Stimulated activated naive CD8-positive, alpha-beta T cell treated with anti-CD3 and anti-CD28 coated beads, Interleukin-15, Interleukin-2, amounts not matched to agents 100 ng/mL and 50 ng/mL, for 24 hours (primary cell): ENCODE data around the gene CDH23.

Experiments used
- H3K27ac Mint-ChIP-seq: one replicate; pipeline ENCODE4 v1.8.0; 2021; ENCODE audit warnings: mild to moderate bottlenecking, mixed read lengths
- H3K27me3 Mint-ChIP-seq: one replicate; pipeline ENCODE4 v1.8.0; 2021; ENCODE audit warnings: mixed read lengths
- H3K36me3 Mint-ChIP-seq: one replicate; pipeline ENCODE4 v1.8.0; 2021; ENCODE audit warnings: low read depth, mixed read lengths
- H3K4me1 Mint-ChIP-seq: one replicate; pipeline ENCODE4 v1.8.0; 2021; ENCODE audit warnings: low read depth, mixed read lengths
- H3K4me3 Mint-ChIP-seq: one replicate; pipeline ENCODE4 v1.8.0; 2021; ENCODE audit warnings: mild to moderate bottlenecking, mixed read lengths
- H3K9me3 Mint-ChIP-seq: one replicate; pipeline ENCODE4 v1.8.0; 2021; ENCODE audit warnings: mixed read lengths

Gene CDH23

DNA sequence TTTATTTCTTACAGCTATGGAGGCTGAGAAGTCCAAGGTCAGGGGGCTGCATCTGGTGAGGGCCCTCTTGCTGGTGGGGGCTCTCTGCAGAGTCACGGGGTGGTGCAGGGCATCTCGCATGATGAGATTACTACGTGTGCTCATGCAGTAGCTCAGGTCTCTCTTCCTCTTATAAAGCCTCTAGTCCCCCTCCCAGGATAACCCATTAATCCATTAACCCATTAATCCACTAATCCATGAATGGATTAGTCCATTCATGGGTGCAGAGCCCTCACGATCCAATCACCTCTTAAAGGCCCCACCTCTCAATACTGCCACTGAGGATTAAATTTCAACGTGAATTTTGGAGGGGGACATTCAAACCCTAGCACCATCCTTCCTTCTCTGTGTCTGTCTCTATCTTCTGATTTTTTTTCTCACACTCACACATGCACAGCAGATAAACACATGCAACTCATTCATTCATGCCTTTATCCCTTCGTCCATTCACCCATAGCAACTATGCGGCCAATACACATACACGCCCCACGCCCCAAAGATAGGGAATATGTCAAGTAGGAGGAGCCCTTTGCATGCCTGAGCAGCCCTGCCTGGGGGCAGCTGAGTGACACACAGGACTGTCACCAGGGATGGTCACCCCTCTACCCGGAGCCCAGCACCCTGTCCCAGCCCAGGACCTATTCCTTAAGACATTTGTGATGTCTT, 236.3 kb downstream of the CDH23 start:
- H3K27me3 Mint-ChIP-seq: no peaks in the 10 kb centered on the region
- no peak overlapping the region for H3K27ac Mint-ChIP-seq
- peaks cover 3% of the 10 kb centered on the region for H3K4me1 Mint-ChIP-seq
- H3K9me3 Mint-ChIP-seq: no peaks in the 10 kb centered on the region
- H3K4me3 Mint-ChIP-seq: no peak overlapping the region
- H3K36me3 Mint-ChIP-seq: no peaks in the 10 kb centered on the region

DNA sequence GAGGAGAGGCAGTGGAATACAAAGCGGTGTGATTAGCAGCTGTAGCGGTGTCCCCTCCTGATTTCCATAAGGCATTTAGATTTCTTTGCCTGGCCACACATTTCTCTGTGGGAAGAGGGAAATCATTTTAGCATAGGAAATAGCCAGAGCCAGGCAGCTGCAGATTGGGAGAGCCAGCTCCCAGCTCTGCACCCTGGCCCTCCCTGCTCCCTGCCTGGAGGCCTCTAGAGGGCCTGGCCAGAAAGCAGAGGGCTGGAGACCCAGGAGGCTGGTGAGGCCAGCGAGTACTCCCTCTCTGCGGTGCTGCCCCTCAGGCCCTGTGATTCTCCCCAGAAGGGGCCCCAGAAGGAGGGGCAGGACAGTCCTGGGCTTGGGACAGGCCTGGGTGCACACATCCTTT, 237.2 kb downstream of the CDH23 start:
- Mint-ChIP-seq H3K36me3 (no peaks in the 10 kb centered on the region), H3K27ac (no peak overlapping the region), H3K27me3 (no peaks in the 10 kb centered on the region)

DNA sequence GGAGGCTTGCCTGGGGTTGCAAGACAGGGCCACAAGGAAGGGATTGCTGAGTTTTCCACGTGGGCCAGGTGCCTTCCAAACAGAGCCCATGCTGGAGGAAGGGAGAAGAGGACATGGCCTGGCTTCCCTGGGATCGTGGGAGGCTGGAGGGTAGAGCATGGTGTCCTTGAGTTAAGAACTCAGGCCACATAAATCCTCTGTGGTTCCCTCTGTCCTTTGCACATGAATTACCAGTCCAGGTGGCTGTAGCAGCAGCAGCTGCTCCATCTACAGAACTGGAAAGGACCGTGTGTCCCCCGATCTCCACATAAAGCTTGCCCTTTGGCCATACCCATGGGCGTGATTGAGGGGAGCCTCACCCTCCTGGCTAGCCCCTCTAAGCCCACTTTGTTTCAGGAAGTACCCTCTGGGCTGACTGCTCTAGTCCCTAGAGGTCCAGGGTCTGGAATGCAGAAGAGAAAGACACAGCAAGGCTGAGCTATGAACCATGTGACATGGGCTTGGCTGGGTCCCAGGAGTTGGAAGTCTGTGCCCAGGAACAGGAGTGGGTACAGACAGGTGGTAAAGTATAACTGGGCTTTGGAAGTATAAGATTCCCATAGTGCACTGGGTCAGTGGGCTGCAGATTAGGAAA, 237.9 kb downstream of the CDH23 start:
- Mint-ChIP-seq H3K9me3 (no peaks in the 10 kb centered on the region), H3K36me3 (no peaks in the 10 kb centered on the region), H3K27ac (no peak overlapping the region), H3K27me3 (no peaks in the 10 kb centered on the region), H3K4me1 (peaks cover 4% of the 10 kb centered on the region), H3K4me3 (no peak overlapping the region)

More for the DNA sequence above, 237.2 kb downstream of the CDH23 start:
- peaks cover 4% of the 10 kb centered on the region for H3K4me1 Mint-ChIP-seq
- H3K9me3 Mint-ChIP-seq: no peaks in the 10 kb centered on the region
- H3K4me3 Mint-ChIP-seq: no peak overlapping the region

DNA sequence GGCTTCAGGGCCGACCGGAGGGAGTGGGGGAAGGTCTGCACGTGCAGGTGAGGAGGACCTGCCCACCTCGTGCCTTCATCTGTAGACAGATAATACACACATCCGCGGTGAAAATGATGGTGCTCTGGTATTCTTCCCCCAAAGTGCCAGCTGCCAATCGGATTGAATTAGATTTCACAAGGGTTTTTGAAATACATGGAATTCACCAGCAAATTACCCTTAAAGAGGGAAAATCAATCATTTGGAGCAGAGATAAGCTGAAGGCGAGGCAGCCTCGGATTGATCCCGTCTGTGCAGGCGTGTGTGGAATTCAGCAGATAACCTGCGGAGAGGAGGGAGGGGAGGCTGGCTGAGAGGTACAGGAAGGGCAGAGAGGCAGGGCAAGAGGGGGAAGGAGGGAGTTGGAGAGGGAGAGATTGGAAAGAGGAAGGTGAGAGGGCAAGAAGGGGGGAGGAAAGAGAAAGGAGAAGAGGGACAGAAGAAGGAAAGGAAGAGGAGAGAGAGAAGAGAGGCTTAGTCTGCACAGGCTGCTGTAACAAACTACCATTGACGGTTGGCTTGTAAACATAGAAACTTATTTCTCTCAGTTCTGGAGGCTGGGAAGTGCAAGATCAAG, 238.6 kb downstream of the CDH23 start:
- Mint-ChIP-seq H3K27ac (no peak overlapping the region), H3K9me3 (no peaks in the 10 kb centered on the region), H3K4me3 (no peak overlapping the region)

DNA sequence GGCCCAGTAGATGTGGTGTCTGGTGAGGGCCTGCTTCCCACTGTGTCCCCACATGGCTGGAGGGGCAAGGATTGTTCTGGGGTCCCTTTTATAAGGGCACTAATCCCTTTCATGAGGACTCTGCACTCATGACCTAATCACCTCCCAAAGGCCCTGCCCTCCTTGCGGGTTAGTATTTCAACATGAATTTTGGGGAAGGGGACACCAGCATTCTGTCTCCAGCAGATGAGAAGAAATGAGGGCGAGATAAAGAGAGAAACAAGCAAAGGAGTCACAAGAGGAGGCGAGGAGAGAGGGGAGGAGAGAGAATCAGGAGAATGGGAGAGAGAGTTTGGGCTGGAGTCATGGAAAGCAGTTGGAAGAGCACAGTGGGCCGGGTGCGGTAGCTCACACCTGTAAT, 239.1 kb downstream of the CDH23 start:
- H3K27ac Mint-ChIP-seq: peak overlapping the region; percentile 19
- H3K4me3 Mint-ChIP-seq: no peak overlapping the region
- H3K9me3 Mint-ChIP-seq: no peaks in the 10 kb centered on the region
- no peaks in the 10 kb centered on the region for H3K36me3 Mint-ChIP-seq
- no peaks in the 10 kb centered on the region for H3K27me3 Mint-ChIP-seq
- H3K4me1 Mint-ChIP-seq: peaks cover 4% of the 10 kb centered on the region

More for the DNA sequence above, 238.6 kb downstream of the CDH23 start:
- Mint-ChIP-seq H3K27me3 (no peaks in the 10 kb centered on the region), H3K4me1 (peaks cover 4% of the 10 kb centered on the region), H3K36me3 (no peaks in the 10 kb centered on the region)

DNA sequence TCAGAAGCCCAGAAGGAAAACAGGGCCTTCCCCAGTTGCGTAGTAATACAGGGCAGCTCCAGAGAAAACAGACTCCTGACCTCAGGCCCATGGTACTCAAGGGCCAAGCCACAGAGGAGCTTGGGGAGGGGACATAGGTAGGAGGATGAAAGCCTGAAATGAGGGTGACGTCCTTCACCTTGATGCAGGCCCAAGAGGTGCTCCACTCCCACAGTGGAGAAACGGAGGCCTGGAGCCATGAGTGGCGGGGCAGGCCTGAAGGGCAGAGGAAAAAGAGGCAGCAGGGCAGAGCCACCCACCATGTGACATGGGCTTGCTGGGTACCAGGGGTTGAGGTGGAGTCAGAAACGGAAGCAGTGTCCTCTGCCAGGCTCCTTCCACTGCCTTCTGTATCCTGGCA, 239.9 kb downstream of the CDH23 start:
- Mint-ChIP-seq H3K9me3 (no peaks in the 10 kb centered on the region), H3K27ac (no peak overlapping the region), H3K4me3 (no peak overlapping the region), H3K36me3 (no peaks in the 10 kb centered on the region), H3K4me1 (peaks cover 4% of the 10 kb centered on the region), H3K27me3 (no peaks in the 10 kb centered on the region)

DNA sequence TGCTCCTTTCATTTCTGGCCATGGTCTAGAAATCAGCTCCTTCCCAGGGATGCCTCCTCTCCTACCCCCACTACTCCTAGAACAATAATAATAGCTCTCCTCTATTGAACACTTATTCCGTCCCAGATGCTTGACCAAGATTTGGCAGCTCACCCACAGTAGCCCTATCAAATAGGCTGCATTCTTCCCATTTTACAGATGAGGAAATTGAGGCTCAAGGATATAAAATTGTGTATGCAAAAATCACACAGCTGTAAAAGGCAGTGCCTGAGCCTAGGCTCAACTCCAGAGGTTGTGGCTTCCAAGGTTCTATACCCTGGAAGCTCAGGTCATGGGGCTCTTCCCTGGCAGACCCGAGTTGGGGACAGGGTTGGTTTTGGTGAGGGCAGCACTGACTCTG, 240.6 kb downstream of the CDH23 start:
- Mint-ChIP-seq H3K27ac (no peak overlapping the region), H3K27me3 (no peaks in the 10 kb centered on the region), H3K9me3 (no peaks in the 10 kb centered on the region), H3K4me3 (no peak overlapping the region), H3K4me1 (peaks cover 4% of the 10 kb centered on the region), H3K36me3 (no peaks in the 10 kb centered on the region)

DNA sequence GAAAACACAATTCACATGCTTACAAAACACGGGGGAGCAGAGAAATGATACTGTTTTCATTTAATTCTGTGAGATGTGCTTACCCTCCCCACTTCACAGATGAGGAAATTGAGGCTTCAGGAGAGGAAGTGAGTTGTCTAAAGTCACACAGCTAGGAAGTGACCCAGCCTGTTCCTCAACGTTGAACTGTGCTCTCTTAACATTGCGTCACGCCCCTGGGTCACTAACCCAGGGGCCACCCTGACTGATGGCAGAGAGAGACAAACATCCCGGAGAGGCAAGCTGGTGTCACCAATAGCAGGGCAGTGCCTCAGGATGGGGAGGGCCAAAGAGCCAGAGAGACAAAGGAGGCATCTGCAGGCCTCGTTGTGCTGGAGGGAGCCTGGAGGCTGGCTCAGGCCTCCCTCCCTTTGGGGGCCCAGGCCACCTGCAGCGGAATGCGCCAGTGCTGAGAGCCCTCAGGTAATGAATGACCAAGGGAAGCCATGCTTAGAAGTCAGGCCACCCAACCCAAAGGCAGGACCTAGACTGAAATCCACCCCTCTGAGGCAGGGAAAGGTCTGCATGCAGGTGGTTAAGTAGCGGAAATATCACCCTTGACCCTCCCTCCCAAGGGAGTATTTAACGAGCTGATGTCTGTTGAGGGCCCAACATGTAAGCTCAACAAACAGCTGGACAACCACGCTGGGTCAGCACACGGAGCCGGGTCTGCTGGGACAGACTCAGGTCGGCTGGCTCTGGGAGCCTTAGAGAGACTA, 241.5 kb downstream of the CDH23 start:
- Mint-ChIP-seq H3K4me3 (no peak overlapping the region), H3K36me3 (no peaks in the 10 kb centered on the region), H3K27me3 (no peaks in the 10 kb centered on the region), H3K9me3 (no peaks in the 10 kb centered on the region), H3K27ac (no peak overlapping the region), H3K4me1 (peaks cover 4% of the 10 kb centered on the region)

DNA sequence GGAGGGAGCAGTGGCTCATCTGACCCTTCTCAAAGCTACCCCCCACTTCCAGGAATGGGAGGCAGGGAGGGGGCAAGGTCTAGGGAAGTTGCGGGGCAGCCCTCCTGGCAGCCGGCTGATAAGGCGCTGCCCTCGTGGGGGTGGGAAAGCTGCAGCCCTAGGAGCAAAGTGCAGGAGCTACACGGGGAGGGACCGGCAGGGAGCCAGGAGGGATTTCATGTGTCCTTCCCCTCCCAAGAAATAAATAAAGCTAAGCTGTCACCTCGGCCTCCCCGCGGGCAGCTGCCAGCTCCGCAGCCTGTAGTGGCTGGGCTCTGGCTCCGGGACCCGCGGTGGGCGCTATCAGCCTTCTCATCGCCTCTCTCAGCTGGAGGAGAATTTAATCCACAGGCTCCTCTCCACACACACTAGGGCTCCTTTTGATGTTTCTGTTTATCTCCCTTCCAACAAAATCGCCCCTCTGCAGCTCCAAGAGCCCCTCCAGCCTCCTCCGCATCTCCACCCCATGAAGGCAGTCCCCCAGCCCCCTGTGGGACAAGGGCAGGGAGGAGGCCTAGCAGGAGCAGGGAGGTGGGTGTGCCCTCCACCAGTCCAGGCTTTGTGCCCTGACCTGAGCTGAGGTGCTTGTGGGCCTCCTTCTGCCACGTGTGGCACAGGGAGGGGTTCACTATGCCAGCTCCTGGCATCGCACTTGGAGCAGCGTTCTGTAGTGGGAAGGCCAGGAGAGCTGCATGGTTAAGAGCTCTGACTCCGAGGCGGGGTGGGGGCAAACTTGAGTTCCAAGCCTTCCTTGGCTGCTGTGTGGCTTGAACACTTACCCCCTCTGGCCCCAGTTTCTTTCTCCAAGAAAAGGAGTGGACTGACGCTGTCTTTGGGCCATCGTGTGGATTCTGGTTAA, 242.4 kb downstream of the CDH23 start:
- no peak overlapping the region for H3K4me3 Mint-ChIP-seq
- H3K27ac Mint-ChIP-seq: no peak overlapping the region
- no peaks in the 10 kb centered on the region for H3K27me3 Mint-ChIP-seq
- H3K9me3 Mint-ChIP-seq: no peaks in the 10 kb centered on the region
- peaks cover 12% of the 10 kb centered on the region for H3K4me1 Mint-ChIP-seq
- H3K36me3 Mint-ChIP-seq: no peaks in the 10 kb centered on the region

DNA sequence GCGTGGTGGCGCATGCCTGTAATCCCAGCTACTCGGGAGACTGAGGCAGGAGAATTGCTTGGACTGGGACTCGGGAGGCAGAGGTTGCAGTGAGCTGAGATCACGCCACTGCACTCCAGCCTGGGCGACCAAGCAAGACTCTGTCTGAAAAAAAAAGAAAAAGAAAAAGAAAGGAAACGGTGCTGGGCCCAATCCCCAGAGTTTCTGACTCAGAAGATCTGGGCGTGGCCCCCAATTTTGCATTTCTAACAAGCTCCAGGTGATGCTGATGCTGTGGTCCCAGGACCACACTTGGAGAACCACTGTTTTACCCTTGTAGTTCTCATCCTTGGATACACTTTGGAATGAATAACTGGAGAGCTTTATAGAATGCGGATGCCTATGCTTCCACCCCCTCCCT, 243.9 kb downstream of the CDH23 start:
- Mint-ChIP-seq H3K4me3 (no peak overlapping the region), H3K27me3 (no peaks in the 10 kb centered on the region), H3K4me1 (peaks cover 23% of the 10 kb centered on the region), H3K9me3 (no peaks in the 10 kb centered on the region), H3K36me3 (no peaks in the 10 kb centered on the region), H3K27ac (no peak overlapping the region)

DNA sequence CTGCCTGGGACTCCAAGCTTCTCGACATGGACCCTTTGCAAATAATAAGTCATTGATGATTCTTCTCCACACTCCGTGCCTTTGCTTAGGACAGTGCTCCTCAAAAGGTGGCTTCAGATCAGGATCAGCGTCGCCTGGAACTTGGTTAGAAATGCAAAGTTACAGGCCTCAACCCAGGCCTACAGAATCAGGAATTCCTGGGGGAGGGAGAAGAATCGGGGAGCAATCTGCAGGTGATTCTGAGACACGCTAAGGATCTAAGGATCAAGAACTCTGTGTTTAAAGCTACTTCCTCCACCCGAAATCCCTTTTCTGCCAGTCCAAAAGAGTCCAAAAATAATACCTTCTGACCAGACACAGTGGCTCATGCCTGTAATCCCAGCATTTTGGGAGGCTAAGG, 244.7 kb downstream of the CDH23 start:
- Mint-ChIP-seq H3K4me1 (peaks cover 23% of the 10 kb centered on the region), H3K27ac (no peak overlapping the region), H3K4me3 (no peak overlapping the region), H3K36me3 (no peaks in the 10 kb centered on the region), H3K27me3 (no peaks in the 10 kb centered on the region), H3K9me3 (no peaks in the 10 kb centered on the region)

DNA sequence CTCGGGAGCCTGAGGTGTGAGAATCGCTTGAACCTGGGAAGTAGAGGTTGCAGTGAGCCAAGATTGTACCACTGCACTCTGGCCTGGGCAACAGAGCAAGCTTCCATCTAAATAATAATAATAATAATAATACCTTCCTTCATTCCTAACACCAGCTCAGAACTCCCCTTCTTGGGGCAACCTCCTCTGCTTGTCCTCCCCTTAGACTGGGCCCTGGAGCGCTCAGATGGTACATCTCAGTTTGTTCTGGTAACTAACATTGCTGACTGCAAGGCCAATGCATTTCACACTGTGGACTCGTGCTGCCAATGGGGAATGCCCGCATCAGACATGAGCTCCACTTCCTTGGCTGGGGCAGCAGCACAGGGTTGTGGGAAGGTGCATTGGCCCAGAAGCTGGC, 245.3 kb downstream of the CDH23 start:
- Mint-ChIP-seq H3K36me3 (no peaks in the 10 kb centered on the region), H3K4me1 (peaks cover 23% of the 10 kb centered on the region), H3K27me3 (no peaks in the 10 kb centered on the region), H3K27ac (no peak overlapping the region), H3K4me3 (no peak overlapping the region), H3K9me3 (no peaks in the 10 kb centered on the region)

DNA sequence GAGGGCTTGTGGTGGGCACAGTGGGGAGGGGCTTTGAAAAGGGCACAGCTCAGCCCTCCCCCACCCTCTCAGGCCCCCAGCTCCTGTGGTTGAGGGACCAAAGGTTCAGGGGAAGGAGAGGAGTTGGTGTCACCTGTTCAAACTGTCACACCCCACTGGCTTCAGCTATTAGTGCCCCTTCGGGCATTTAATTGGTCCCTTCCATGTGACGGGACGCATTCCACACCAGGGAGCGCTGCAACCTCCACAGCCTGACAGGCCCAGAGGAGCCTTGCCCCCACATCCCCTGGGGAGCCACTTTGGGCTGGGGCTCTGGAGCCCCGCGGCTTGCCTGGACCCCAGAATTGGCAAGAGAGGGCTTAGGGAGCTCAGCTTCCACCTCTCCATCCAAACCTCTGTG, 247.2 kb downstream of the CDH23 start:
- H3K36me3 Mint-ChIP-seq: no peaks in the 10 kb centered on the region
- no peaks in the 10 kb centered on the region for H3K9me3 Mint-ChIP-seq
- H3K4me3 Mint-ChIP-seq: no peak overlapping the region
- peaks cover 19% of the 10 kb centered on the region for H3K4me1 Mint-ChIP-seq
- no peaks in the 10 kb centered on the region for H3K27me3 Mint-ChIP-seq
- H3K27ac Mint-ChIP-seq: no peak overlapping the region
